ENCODE results near the gene AXIN2.

AXIN2 gene

DNA sequence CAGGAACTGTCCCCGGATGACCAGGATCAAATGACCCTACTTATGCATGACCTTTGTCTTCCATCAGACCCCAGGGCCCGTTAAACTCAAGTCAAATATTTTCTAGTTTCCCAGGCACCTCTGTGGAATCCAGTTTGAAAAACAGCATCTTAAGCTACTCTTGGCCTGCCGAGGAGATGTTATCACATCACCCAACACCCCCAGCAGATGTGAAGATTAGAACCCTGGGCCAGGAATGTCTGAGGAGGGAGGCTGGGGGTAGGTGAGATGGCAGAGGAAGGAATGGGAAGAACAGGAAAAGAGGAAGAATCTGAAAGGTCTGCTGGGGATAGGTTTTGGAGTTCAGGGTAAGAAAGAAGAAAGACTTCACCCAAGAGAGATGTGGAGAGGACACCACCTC is 79.2 kb downstream of the AXIN2 start:
- no peak for TF ChIP-seq CTCF (IDR thresholded peaks at IDR 0.05)

DNA sequence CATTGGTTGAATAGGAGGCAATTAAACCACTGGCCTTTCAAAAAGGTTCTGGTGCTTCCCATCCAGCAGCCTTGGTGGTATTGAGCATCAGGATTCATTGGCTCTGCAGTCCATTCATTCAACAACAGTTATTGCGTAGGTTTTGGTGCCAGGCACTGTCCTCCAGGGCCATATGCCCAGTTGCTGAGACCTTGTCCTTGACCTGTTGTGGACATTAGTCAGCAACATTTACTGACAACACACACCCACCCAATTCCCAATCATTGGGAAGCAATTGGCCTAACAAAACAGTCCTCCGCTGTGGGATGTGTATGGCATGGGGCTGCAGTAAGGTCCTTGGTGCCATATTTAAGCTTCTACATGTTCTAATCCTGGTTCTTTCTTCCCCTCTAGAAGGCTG is 82.2 kb downstream of the AXIN2 start:
- no peak for TF ChIP-seq CTCF (IDR thresholded peaks at IDR 0.05)

Measured in LNCAP (cell line).